ENCODE results near the gene CMTM2.

GRCh38 chr16:66569131-66569530 is 10.1 kb upstream of the CMTM2 start:
- TF ChIP-seq BHLHE40 (IDR thresholded peaks at IDR 0.05; ENCODE audit: low read depth, low read length) (no peak), NFE2L2 (IDR thresholded peaks at IDR 0.05; ENCODE audit: low read depth, low read length) (no peak), CTCF (conservative IDR thresholded peaks at IDR 0.05; ENCODE audit: low read depth, low read length) (no peak), POLR2A (IDR thresholded peaks at IDR 0.05; ENCODE audit: low read depth, low read length) (no peak), RAD21 (IDR thresholded peaks at IDR 0.05; ENCODE audit: low read length) (no peak), CEBPB (IDR thresholded peaks at IDR 0.05; ENCODE audit: low read depth, low read length) (peak; percentile 39; the same call in 1 of the 2 replicates), SMC3 (IDR thresholded peaks at IDR 0.05; ENCODE audit: low read depth, low read length) (no peak), MXI1 (IDR thresholded peaks at IDR 0.05; ENCODE audit: borderline replicate concordance, low read depth, low read length) (no peak), USF2 (IDR thresholded peaks at IDR 0.05; ENCODE audit: low read depth, low read length) (no peak), FOS (IDR thresholded peaks at IDR 0.05; ENCODE audit: low read depth, low read length) (peak; percentile 76), MAFK (IDR thresholded peaks at IDR 0.05; ENCODE audit: low read depth, low read length) (no peak), MAZ (IDR thresholded peaks at IDR 0.05; ENCODE audit: borderline replicate concordance, low read depth, low read length) (no peak), RFX5 (IDR thresholded peaks at IDR 0.05; ENCODE audit: low read depth, low read length) (no peak)
